GM23338 (cell line): Measurements from ENCODE around the gene CMTM2. TPM values are rescaled to one million over a fixed set of nuclear protein-coding genes. Genes with fewer than 3 reads are reported as not detected.

Source experiments
- ATAC-seq: fragments of 200-7000 bp; cut with Tn5 transposase; 3 replicates; pipeline ENCODE4 v1.9.1; 2020
- DNase-seq: peaks from one replicate; pipeline ENCODE4 v3.0.0-alpha.2; 2015; ENCODE audit warnings: low spot score
- H2AFZ ChIP-seq: fragments of 200-600 bp; sonication (generic); 2 replicates; pipeline ENCODE4 v1.8.0; 2016; ENCODE audit warnings: antibody characterized with exemption, mild to moderate bottlenecking, moderate library complexity
- H3F3A ChIP-seq: fragments of 200-600 bp; sonication (generic); replicated peaks from 2 replicates; pipeline ENCODE4 v1.8.0; 2017; ENCODE audit warnings: antibody characterized with exemption, mixed run types, low read depth
- H3K27ac ChIP-seq: fragments of 200-600 bp; sonication (generic); 2 replicates; pipeline ENCODE4 v1.6.1; 2016; ENCODE audit warnings: low read depth
- H3K27me3 ChIP-seq: fragments of 200-600 bp; sonication (generic); 2 replicates; pipeline ENCODE4 v1.8.0; 2016; ENCODE audit warnings: mild to moderate bottlenecking, mixed run types, moderate library complexity; ENCODE audit not compliant: insufficient read depth
- H3K36me3 ChIP-seq: fragments of 200-600 bp; sonication (generic); 2 replicates; pipeline ENCODE4 v1.8.0; 2016; ENCODE audit warnings: mild to moderate bottlenecking; ENCODE audit not compliant: insufficient read depth
- H3K4me1 ChIP-seq: fragments of 200-600 bp; sonication (generic); 2 replicates; pipeline ENCODE4 v1.8.0; 2016; ENCODE audit warnings: mild to moderate bottlenecking, moderate library complexity; ENCODE audit not compliant: insufficient read depth
- H3K4me2 ChIP-seq: fragments of 200-600 bp; sonication (generic); 2 replicates; pipeline ENCODE4 v1.7.1; 2017; ENCODE audit warnings: mixed run types
- H3K4me3 ChIP-seq: fragments of 200-600 bp; sonication (generic); 2 replicates; pipeline ENCODE4 v1.6.1; 2016; ENCODE audit warnings: mixed run types
- H3K79me2 ChIP-seq: fragments of 200-600 bp; sonication (generic); replicated peaks from 2 replicates; pipeline ENCODE4 v1.8.0; 2017; ENCODE audit warnings: mild to moderate bottlenecking; ENCODE audit not compliant: insufficient read depth
- H3K9me2 ChIP-seq: fragments of 200-600 bp; sonication (generic); 2 replicates; pipeline ENCODE4 v1.8.0; 2017; ENCODE audit not compliant: insufficient read depth
- H4K20me1 ChIP-seq: fragments of 200-600 bp; sonication (generic); replicated peaks from 2 replicates; pipeline ENCODE4 v1.8.0; 2017; ENCODE audit warnings: mild to moderate bottlenecking; ENCODE audit not compliant: insufficient read depth
- H3K27ac Mint-ChIP-seq: 2 replicates; pipeline ENCODE4 v1.8.0; 2020; ENCODE audit warnings: inconsistent platforms, mild to moderate bottlenecking, moderate library complexity, mixed read lengths
- H3K27me3 Mint-ChIP-seq: 3 replicates; pipeline ENCODE4 v1.8.0; 2022; ENCODE audit warnings: low read depth, mild to moderate bottlenecking, moderate library complexity, mixed read lengths, inconsistent platforms; ENCODE audit not compliant: insufficient read depth, poor library complexity
- H3K36me3 Mint-ChIP-seq: 3 replicates; pipeline ENCODE4 v1.8.0; 2021; ENCODE audit warnings: low read depth, mild to moderate bottlenecking, inconsistent platforms, moderate library complexity, mixed read lengths
- H3K4me1 Mint-ChIP-seq: 3 replicates; pipeline ENCODE4 v1.8.0; 2020; ENCODE audit warnings: mild to moderate bottlenecking, inconsistent platforms, mixed read lengths
- H3K4me3 Mint-ChIP-seq: 3 replicates; pipeline ENCODE4 v1.8.0; 2021; ENCODE audit warnings: moderate library complexity, mild to moderate bottlenecking, inconsistent platforms, mixed read lengths
- H3K9me3 Mint-ChIP-seq: 3 replicates; pipeline ENCODE4 v1.8.0; 2020; ENCODE audit warnings: moderate library complexity, mild to moderate bottlenecking, inconsistent platforms, mixed read lengths
- CREB1 ChIP-seq: fragments of 250-450 bp; sonication (Bioruptor Pico); IDR thresholded peaks from 2 replicates; pipeline ENCODE4 v1.5.0; 2020; ENCODE audit warnings: low read depth, mild to moderate bottlenecking, moderate library complexity
- EZH2 ChIP-seq: fragments of 200-600 bp; sonication (generic); IDR thresholded peaks from one replicate; pipeline ENCODE4 v1.8.0; 2017; ENCODE audit warnings: antibody characterized with exemption, mild to moderate bottlenecking, low read depth; ENCODE audit not compliant: unreplicated experiment
- EZH2phosphoT487 ChIP-seq: fragments of 200-600 bp; sonication (generic); IDR thresholded peaks from one replicate; pipeline ENCODE4 v1.8.1; 2018; ENCODE audit warnings: antibody characterized with exemption; ENCODE audit not compliant: unreplicated experiment
- JUNB ChIP-seq: IDR thresholded peaks from one replicate; pipeline ENCODE4 v1.6.1; 2016; ENCODE audit warnings: antibody characterized with exemption; ENCODE audit not compliant: unreplicated experiment
- NANOG ChIP-seq: IDR thresholded peaks from 2 replicates; pipeline ENCODE4 v1.6.1; 2016; ENCODE audit warnings: antibody characterized with exemption, borderline replicate concordance
- POLR2AphosphoS5 ChIP-seq: IDR thresholded peaks from 2 replicates; pipeline ENCODE4 v1.6.1; 2016; ENCODE audit warnings: antibody characterized with exemption, low read depth
- STAT1 ChIP-seq: IDR thresholded peaks from one replicate; pipeline ENCODE4 v1.6.1; 2016; ENCODE audit warnings: antibody characterized with exemption; ENCODE audit not compliant: unreplicated experiment
- ZNF114 ChIP-seq: fragments of 250-450 bp; sonication (Bioruptor Pico); IDR thresholded peaks from 2 replicates; pipeline ENCODE4 v1.5.0; 2020; ENCODE audit warnings: mild to moderate bottlenecking, moderate library complexity
- ZNF331 ChIP-seq: fragments of 250-450 bp; sonication (Bioruptor Pico); IDR thresholded peaks from 2 replicates; pipeline ENCODE4 v1.5.0; 2020; ENCODE audit warnings: low read depth, mild to moderate bottlenecking, moderate library complexity
- polyA plus RNA-seq: library from polyadenylated mRNA; unstranded; fragments of >200 nt; fragmentation: Nextera tagmentation; extraction: Ambion mirVana; gene quantifications from 2 replicates; pipeline ENCODE4 v1.2.1, GENCODE V29; 2016
- total RNA-seq: library from RNA; depleted of rRNA; stranded (reverse); fragments of >200 nt; shearing (Covaris generic); gene quantifications from 2 replicates; pipeline ENCODE4 v1.2.3, GENCODE V29; 2014
- TF ChIP-seq, protein P1 (sequence below): IDR thresholded peaks from one replicate; pipeline ENCODE4 v1.6.1; 2018; ENCODE audit warnings: antibody characterized with exemption; ENCODE audit not compliant: unreplicated experiment
- TF ChIP-seq, protein P2 (sequence below), 2 experiments: fragments of 200-600 bp in 1 of 2; sonication (generic) in 1 of 2; conservative IDR thresholded peaks; 2 replicates each; pipeline versions ENCODE4 v1.5.1 to v1.6.1; 2016 to 2017; ENCODE audit warnings: antibody characterized with exemption in 2 of 2, low read depth in 2 of 2, mild to moderate bottlenecking in 2 of 2, moderate library complexity in 1 of 2
- TF ChIP-seq, protein P3 (sequence below): fragments of 250-450 bp; sonication (Bioruptor Pico); IDR thresholded peaks from 2 replicates; pipeline ENCODE4 v1.5.0; 2020; ENCODE audit warnings: mild to moderate bottlenecking, moderate library complexity
- TF ChIP-seq, protein P4 (sequence below): IDR thresholded peaks from 2 replicates; pipeline ENCODE4 v1.6.1; 2016; ENCODE audit warnings: antibody characterized with exemption

CMTM2 gene
- total and polyA plus RNA-seq, 2 experiments from 2014 or later = not detected

DNA sequence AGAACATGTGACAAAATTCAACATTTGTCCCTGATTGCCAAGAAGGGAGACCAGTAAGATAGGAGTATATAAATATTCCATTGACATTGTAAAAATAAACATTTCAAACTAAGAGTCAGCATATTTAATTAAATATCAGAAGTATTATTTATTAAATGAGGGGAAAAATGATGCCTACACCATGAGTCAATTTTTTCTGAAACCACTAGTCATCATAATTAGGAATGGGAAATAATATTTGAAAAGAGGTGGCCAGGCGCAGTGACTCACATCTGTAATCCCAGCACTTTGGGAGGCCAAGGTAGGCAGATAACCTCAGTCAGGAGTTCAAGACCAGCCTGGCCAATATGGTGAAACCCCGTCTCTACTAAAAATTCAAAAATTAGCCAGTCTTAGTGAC lies 10.9 kb upstream of the CMTM2 start:
- H3K79me2 ChIP-seq = no peaks in the 10 kb centered on the region
- DNase-seq (no peak), ATAC-seq (no peak)
- H4K20me1 ChIP-seq = peaks cover 7% of the 10 kb centered on the region; the same call in 1 of the 2 replicates
- H3K4me2 ChIP-seq = no peak overlapping the region
- H3K27ac ChIP-seq = no peak overlapping the region
- no peaks in the 10 kb centered on the region for H3K36me3 ChIP-seq
- no peaks in the 10 kb centered on the region for H3K4me1 ChIP-seq
- H2AFZ ChIP-seq = no peak overlapping the region
- no peaks in the 10 kb centered on the region for H3F3A ChIP-seq
- Mint-ChIP-seq H3K27ac (no peak overlapping the region), H3K27me3 (no peaks in the 10 kb centered on the region), H3K9me3 (no peaks in the 10 kb centered on the region), H3K4me3 (no peak overlapping the region), H3K4me1 (no peaks in the 10 kb centered on the region), H3K36me3 (peaks cover 4% of the 10 kb centered on the region; the same call in 1 of the 3 replicates)
- H3K9me2 ChIP-seq = no peaks in the 10 kb centered on the region
- H3K27me3 ChIP-seq = no peaks in the 10 kb centered on the region
- H3K4me3 ChIP-seq = no peak overlapping the region
- TF ChIP-seq ZNF114 (CRISPR knock-in tag) (no peak), NANOG (no peak), EZH2 (no peak), EZH2phosphoT487 (no peak), JUNB (no peak), ZNF331 (no peak), CREB1 (CRISPR knock-in tag) (no peak), POLR2AphosphoS5 (no peak), STAT1 (no peak)
- TF ChIP-seq, protein P1, sequence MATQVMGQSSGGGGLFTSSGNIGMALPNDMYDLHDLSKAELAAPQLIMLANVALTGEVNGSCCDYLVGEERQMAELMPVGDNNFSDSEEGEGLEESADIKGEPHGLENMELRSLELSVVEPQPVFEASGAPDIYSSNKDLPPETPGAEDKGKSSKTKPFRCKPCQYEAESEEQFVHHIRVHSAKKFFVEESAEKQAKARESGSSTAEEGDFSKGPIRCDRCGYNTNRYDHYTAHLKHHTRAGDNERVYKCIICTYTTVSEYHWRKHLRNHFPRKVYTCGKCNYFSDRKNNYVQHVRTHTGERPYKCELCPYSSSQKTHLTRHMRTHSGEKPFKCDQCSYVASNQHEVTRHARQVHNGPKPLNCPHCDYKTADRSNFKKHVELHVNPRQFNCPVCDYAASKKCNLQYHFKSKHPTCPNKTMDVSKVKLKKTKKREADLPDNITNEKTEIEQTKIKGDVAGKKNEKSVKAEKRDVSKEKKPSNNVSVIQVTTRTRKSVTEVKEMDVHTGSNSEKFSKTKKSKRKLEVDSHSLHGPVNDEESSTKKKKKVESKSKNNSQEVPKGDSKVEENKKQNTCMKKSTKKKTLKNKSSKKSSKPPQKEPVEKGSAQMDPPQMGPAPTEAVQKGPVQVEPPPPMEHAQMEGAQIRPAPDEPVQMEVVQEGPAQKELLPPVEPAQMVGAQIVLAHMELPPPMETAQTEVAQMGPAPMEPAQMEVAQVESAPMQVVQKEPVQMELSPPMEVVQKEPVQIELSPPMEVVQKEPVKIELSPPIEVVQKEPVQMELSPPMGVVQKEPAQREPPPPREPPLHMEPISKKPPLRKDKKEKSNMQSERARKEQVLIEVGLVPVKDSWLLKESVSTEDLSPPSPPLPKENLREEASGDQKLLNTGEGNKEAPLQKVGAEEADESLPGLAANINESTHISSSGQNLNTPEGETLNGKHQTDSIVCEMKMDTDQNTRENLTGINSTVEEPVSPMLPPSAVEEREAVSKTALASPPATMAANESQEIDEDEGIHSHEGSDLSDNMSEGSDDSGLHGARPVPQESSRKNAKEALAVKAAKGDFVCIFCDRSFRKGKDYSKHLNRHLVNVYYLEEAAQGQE = no peak
- TF ChIP-seq, protein P2, sequence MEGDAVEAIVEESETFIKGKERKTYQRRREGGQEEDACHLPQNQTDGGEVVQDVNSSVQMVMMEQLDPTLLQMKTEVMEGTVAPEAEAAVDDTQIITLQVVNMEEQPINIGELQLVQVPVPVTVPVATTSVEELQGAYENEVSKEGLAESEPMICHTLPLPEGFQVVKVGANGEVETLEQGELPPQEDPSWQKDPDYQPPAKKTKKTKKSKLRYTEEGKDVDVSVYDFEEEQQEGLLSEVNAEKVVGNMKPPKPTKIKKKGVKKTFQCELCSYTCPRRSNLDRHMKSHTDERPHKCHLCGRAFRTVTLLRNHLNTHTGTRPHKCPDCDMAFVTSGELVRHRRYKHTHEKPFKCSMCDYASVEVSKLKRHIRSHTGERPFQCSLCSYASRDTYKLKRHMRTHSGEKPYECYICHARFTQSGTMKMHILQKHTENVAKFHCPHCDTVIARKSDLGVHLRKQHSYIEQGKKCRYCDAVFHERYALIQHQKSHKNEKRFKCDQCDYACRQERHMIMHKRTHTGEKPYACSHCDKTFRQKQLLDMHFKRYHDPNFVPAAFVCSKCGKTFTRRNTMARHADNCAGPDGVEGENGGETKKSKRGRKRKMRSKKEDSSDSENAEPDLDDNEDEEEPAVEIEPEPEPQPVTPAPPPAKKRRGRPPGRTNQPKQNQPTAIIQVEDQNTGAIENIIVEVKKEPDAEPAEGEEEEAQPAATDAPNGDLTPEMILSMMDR (conservative IDR thresholded peaks at IDR 0.05; ENCODE audit: low read depth in 2 of 2) = no peak
- TF ChIP-seq, protein P3, sequence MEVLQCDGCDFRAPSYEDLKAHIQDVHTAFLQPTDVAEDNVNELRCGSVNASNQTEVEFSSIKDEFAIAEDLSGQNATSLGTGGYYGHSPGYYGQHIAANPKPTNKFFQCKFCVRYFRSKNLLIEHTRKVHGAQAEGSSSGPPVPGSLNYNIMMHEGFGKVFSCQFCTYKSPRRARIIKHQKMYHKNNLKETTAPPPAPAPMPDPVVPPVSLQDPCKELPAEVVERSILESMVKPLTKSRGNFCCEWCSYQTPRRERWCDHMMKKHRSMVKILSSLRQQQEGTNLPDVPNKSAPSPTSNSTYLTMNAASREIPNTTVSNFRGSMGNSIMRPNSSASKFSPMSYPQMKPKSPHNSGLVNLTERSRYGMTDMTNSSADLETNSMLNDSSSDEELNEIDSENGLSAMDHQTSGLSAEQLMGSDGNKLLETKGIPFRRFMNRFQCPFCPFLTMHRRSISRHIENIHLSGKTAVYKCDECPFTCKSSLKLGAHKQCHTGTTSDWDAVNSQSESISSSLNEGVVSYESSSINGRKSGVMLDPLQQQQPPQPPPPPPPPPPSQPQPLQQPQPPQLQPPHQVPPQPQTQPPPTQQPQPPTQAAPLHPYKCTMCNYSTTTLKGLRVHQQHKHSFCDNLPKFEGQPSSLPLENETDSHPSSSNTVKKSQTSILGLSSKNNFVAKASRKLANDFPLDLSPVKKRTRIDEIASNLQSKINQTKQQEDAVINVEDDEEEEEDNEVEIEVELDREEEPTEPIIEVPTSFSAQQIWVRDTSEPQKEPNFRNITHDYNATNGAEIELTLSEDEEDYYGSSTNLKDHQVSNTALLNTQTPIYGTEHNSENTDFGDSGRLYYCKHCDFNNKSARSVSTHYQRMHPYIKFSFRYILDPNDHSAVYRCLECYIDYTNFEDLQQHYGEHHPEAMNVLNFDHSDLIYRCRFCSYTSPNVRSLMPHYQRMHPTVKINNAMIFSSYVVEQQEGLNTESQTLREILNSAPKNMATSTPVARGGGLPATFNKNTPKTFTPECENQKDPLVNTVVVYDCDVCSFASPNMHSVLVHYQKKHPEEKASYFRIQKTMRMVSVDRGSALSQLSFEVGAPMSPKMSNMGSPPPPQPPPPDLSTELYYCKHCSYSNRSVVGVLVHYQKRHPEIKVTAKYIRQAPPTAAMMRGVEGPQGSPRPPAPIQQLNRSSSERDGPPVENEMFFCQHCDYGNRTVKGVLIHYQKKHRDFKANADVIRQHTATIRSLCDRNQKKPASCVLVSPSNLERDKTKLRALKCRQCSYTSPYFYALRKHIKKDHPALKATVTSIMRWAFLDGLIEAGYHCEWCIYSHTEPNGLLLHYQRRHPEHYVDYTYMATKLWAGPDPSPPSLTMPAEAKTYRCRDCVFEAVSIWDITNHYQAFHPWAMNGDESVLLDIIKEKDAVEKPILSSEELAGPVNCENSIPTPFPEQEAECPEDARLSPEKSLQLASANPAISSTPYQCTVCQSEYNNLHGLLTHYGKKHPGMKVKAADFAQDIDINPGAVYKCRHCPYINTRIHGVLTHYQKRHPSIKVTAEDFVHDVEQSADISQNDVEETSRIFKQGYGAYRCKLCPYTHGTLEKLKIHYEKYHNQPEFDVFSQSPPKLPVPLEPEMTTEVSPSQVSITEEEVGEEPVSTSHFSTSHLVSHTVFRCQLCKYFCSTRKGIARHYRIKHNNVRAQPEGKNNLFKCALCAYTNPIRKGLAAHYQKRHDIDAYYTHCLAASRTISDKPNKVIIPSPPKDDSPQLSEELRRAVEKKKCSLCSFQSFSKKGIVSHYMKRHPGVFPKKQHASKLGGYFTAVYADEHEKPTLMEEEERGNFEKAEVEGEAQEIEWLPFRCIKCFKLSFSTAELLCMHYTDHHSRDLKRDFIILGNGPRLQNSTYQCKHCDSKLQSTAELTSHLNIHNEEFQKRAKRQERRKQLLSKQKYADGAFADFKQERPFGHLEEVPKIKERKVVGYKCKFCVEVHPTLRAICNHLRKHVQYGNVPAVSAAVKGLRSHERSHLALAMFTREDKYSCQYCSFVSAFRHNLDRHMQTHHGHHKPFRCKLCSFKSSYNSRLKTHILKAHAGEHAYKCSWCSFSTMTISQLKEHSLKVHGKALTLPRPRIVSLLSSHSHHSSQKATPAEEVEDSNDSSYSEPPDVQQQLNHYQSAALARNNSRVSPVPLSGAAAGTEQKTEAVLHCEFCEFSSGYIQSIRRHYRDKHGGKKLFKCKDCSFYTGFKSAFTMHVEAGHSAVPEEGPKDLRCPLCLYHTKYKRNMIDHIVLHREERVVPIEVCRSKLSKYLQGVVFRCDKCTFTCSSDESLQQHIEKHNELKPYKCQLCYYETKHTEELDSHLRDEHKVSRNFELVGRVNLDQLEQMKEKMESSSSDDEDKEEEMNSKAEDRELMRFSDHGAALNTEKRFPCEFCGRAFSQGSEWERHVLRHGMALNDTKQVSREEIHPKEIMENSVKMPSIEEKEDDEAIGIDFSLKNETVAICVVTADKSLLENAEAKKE (CRISPR knock-in tag) = no peak
- TF ChIP-seq, protein P4, sequence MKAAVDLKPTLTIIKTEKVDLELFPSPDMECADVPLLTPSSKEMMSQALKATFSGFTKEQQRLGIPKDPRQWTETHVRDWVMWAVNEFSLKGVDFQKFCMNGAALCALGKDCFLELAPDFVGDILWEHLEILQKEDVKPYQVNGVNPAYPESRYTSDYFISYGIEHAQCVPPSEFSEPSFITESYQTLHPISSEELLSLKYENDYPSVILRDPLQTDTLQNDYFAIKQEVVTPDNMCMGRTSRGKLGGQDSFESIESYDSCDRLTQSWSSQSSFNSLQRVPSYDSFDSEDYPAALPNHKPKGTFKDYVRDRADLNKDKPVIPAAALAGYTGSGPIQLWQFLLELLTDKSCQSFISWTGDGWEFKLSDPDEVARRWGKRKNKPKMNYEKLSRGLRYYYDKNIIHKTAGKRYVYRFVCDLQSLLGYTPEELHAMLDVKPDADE = no peak
